ENCODE results near the gene SLCO3A1.

DNA sequence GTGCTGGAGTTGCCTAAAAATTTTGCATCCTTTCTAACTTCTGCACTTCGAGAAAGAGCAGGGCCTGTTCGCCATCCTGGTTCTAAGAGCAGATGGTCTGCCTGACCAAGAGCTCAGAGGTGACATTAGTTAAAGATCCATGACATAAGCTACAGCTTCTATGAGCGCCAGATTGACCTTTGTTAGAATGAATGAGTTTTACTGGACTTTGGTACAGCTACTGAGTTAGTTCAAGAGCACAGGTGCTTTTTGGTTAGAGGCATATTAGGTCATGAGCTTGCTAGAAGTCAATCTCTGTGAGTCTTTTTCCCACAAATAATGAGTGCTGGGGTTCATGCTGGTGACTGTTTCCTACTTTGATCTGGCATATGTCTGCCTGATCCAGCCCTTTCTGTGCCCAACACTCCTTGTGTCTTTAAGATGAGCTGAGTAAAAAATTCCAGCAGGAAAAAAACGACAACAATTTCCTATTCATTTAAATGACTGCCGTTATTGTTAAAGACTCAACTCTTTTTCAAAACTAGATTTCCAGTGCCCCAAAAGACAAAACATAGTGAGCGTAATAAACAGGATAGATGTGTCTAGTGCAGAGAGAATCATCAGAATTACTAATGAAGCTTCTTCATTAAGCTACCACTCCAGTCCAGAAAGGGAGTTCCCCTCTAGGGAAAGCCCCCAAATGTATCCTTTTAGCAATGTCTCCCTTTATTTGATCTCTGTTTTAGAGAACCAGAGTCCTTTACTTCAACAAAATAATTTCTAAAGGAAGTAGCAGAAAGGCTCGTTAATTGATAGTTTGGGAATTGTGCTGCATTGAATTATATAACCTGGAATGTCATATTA is 152.9 kb downstream of the SLCO3A1 start:
- TF ChIP-seq, protein P1, sequence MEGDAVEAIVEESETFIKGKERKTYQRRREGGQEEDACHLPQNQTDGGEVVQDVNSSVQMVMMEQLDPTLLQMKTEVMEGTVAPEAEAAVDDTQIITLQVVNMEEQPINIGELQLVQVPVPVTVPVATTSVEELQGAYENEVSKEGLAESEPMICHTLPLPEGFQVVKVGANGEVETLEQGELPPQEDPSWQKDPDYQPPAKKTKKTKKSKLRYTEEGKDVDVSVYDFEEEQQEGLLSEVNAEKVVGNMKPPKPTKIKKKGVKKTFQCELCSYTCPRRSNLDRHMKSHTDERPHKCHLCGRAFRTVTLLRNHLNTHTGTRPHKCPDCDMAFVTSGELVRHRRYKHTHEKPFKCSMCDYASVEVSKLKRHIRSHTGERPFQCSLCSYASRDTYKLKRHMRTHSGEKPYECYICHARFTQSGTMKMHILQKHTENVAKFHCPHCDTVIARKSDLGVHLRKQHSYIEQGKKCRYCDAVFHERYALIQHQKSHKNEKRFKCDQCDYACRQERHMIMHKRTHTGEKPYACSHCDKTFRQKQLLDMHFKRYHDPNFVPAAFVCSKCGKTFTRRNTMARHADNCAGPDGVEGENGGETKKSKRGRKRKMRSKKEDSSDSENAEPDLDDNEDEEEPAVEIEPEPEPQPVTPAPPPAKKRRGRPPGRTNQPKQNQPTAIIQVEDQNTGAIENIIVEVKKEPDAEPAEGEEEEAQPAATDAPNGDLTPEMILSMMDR (IDR thresholded peaks at IDR 0.05), result no peak
- TF ChIP-seq POLR2A (IDR thresholded peaks at IDR 0.05), result no peak

Measured in adrenal gland (tissue), 5 donors.